Osteocyte (in vitro differentiated cells): ENCODE results near the gene DISC1. TPM values are rescaled to one million over a fixed set of nuclear protein-coding genes. Genes with fewer than 3 reads are reported as not detected.

Source experiments
- DNase-seq: peaks from one replicate; pipeline ENCODE4 v3.0.0; 2021; ENCODE audit warnings: mixed read lengths; ENCODE audit not compliant: unreplicated experiment; ENCODE audit errors: extremely low spot score
- H3K27ac Mint-ChIP-seq: one replicate; pipeline ENCODE4 v1.8.0; 2021; ENCODE audit warnings: mild to moderate bottlenecking, mixed read lengths; ENCODE audit not compliant: unreplicated experiment
- H3K27me3 Mint-ChIP-seq: one replicate; pipeline ENCODE4 v1.8.0; 2021; ENCODE audit warnings: mixed read lengths; ENCODE audit not compliant: unreplicated experiment
- H3K36me3 Mint-ChIP-seq: one replicate; pipeline ENCODE4 v1.8.0; 2021; ENCODE audit warnings: mixed read lengths; ENCODE audit not compliant: unreplicated experiment
- H3K4me1 Mint-ChIP-seq: one replicate; pipeline ENCODE4 v1.8.0; 2021; ENCODE audit warnings: mixed read lengths; ENCODE audit not compliant: unreplicated experiment
- H3K4me3 Mint-ChIP-seq: one replicate; pipeline ENCODE4 v1.8.0; 2021; ENCODE audit warnings: mild to moderate bottlenecking, moderate library complexity, mixed read lengths; ENCODE audit not compliant: unreplicated experiment
- H3K9me3 Mint-ChIP-seq: one replicate; pipeline ENCODE4 v1.8.0; 2021; ENCODE audit warnings: mixed read lengths; ENCODE audit not compliant: unreplicated experiment
- total RNA-seq: library from RNA; stranded (reverse); gene quantifications from 2 replicates; pipeline ENCODE4 v1.2.1, GENCODE V29; 2021
- TF ChIP-seq, protein P1 (sequence below): fragments of 200-600 bp; sonication (generic); IDR thresholded peaks from 2 replicates; pipeline ENCODE4 v1.5.0; 2021; ENCODE audit warnings: antibody characterized with exemption, mild to moderate bottlenecking, moderate library complexity

Gene DISC1
- total RNA-seq, 1 donor from 2014 or later = 15.6 TPM

DNA sequence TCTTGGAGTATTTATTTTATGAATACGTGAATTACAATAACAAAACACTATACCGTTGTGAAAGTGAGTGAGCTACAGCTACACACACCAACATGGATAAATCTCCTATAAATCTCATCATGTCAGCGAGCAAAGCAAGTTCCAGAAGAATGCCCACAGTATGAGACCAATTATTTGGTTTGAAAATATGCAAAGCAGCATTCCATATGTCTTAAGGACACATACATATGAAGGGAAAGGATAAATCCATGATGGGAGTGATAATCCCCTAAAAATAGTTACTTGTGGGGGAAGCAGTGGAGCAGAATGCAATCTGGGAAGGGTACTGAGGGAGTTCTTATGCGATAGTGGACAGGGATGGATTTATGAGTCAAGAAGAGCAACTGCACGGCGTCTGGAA, 261.3 kb downstream of the DISC1 start:
- no peak for DNase-seq

DNA sequence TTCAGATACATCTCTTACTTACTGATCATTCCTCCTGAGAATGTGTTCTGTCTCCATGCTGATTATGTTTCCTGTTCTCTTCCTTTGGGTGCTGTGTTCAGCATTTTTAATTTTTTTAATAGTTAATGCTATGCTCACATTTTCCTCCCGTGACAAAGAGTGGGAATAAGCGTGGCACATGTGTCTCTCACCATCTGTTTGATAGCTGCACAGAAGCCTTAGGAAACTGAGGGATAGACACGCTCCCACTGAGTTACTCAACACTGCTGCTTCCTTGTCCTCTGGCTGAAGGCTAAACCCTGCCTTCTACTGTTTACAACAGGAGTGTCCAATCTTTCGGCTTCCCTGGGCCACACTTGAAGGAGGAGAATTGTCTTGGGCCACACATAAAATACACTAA, 264.2 kb downstream of the DISC1 start:
- Mint-ChIP-seq H3K36me3 (no peaks in the 10 kb centered on the region), H3K4me1 (peaks cover 14% of the 10 kb centered on the region), H3K27ac (no peak overlapping the region), H3K27me3 (no peaks in the 10 kb centered on the region), H3K4me3 (no peak overlapping the region), H3K9me3 (peaks cover 7% of the 10 kb centered on the region)
- no peak for DNase-seq
- TF ChIP-seq, protein P1, sequence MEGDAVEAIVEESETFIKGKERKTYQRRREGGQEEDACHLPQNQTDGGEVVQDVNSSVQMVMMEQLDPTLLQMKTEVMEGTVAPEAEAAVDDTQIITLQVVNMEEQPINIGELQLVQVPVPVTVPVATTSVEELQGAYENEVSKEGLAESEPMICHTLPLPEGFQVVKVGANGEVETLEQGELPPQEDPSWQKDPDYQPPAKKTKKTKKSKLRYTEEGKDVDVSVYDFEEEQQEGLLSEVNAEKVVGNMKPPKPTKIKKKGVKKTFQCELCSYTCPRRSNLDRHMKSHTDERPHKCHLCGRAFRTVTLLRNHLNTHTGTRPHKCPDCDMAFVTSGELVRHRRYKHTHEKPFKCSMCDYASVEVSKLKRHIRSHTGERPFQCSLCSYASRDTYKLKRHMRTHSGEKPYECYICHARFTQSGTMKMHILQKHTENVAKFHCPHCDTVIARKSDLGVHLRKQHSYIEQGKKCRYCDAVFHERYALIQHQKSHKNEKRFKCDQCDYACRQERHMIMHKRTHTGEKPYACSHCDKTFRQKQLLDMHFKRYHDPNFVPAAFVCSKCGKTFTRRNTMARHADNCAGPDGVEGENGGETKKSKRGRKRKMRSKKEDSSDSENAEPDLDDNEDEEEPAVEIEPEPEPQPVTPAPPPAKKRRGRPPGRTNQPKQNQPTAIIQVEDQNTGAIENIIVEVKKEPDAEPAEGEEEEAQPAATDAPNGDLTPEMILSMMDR = no peak

More for the DNA sequence above, 261.3 kb downstream of the DISC1 start:
- TF ChIP-seq, protein P1 = no peak
- H3K27me3 Mint-ChIP-seq = no peaks in the 10 kb centered on the region
- H3K4me3 Mint-ChIP-seq = no peak overlapping the region
- H3K4me1 Mint-ChIP-seq = peaks cover 29% of the 10 kb centered on the region
- H3K9me3 Mint-ChIP-seq = no peaks in the 10 kb centered on the region
- no peak overlapping the region for H3K27ac Mint-ChIP-seq
- no peaks in the 10 kb centered on the region for H3K36me3 Mint-ChIP-seq

DNA sequence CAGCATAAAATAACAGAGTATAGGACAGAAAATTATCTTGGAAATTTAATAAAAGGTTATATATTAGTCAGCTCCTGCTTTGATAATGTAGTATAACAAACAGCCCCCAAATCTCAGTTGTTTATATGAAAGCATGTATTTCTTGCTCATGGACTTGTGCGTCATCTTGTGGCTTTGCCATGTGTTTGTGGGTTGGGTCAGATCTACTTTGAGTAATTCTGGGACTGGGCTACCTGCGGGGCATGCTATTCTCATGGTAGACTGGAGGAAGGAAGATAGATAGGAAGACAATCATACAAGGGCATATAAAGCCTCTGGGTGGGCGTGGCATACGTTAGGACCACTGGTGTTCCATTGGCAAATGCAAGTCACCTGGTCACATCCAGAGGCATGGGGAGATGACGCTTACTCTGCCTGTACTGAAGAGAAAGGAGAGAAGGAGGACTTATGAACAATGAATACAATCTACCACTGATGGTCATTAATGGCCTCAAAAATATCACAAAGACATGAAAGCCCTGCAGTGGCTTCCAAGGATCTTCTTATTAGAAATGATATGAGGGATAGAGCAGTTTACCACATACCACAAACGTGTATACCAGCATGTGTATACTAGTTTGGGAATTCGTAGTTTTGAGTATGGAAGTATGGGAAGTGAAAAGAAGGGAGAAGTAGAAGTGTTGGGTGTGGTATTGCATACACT, 267.0 kb downstream of the DISC1 start:
- Mint-ChIP-seq H3K4me3 (no peak overlapping the region), H3K36me3 (no peaks in the 10 kb centered on the region), H3K4me1 (peaks cover 3% of the 10 kb centered on the region), H3K27me3 (no peaks in the 10 kb centered on the region), H3K9me3 (peaks cover 7% of the 10 kb centered on the region), H3K27ac (no peak overlapping the region)
- TF ChIP-seq, protein P1 = no peak
- no peak for DNase-seq

DNA sequence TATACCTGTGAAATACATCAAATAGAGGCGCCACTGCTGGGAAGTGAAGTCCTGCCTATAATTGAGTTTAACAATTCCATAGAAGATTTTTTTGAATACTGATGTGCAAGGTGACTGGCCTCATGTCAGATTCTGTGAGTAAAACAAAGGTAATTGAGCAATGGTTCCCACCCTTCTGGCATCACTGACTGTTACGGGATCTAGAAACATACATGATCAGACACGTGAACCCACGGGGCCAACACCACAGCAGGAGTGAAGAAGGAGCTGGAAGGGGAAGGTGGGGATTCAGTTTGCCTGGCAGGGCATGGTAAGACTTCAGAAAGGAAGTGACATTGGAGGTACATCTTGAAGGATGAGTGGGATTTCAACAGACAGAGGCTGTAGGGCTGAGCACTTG, 270.2 kb downstream of the DISC1 start:
- H3K27ac Mint-ChIP-seq = no peak overlapping the region
- peaks cover 7% of the 10 kb centered on the region for H3K9me3 Mint-ChIP-seq
- H3K4me1 Mint-ChIP-seq = peaks cover 10% of the 10 kb centered on the region
- no peak for DNase-seq
- H3K4me3 Mint-ChIP-seq = no peak overlapping the region
- TF ChIP-seq, protein P1 = no peak
- H3K27me3 Mint-ChIP-seq = no peaks in the 10 kb centered on the region
- no peaks in the 10 kb centered on the region for H3K36me3 Mint-ChIP-seq

DNA sequence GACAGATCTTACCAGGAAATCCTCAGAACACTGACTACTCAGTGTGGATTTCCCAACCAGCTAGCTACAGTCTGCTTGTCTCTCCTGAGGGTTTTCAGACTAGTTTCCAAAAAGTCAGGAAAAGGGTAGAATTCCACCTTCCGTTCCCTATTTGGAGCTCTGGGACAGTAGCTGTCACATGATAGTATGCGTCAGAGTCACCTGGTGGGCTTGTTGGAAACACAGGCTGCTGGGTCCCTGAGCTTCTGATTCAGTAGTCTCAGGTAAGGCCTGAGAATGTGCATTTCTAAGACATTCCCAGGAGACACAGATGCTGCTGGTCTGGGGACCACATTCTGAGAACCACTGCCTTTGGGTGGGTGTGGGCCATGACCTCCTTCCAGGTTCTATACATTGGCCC, 272.5 kb downstream of the DISC1 start:
- H3K27ac Mint-ChIP-seq = no peak overlapping the region
- no peaks in the 10 kb centered on the region for H3K27me3 Mint-ChIP-seq
- TF ChIP-seq, protein P1 = no peak
- H3K9me3 Mint-ChIP-seq = peaks cover 2% of the 10 kb centered on the region
- H3K4me1 Mint-ChIP-seq = peaks cover 10% of the 10 kb centered on the region
- no peak overlapping the region for H3K4me3 Mint-ChIP-seq
- no peaks in the 10 kb centered on the region for H3K36me3 Mint-ChIP-seq
- DNase-seq = no peak
